ENCODE results near the gene GXYLT2.

Gene GXYLT2

DNA sequence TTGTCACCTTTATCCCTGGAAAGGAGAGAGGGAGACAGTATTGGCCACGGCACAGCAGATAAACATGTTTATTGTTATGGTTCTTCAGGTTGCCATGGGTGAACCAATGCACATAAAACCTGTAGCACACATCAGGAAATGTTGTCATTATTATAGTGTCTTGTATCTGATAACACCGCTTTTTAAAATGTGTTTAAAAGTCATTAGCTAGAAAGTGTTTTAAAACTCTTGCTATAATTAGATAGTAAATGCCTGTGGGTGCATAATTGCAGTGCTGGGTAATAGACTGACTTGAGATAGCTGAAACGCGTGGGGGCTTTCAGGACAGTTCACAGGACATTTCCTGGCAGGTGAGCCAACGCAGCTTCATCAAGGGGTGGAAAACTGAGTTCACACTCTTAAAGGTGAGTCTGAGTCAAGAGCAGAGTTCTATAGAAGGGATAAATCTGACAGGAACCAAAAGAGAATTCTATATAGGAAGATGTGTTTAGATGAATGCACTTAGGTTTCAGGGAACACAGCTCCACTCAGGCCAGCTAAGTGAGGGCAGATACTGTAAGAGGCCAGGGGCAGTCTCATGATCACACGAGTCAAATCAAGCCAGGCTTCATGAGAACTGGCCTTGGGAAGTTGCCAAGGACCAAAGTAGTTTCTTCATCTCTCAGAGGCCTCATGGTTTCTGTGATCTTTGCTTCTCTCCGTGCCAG is 73.1 kb downstream of the GXYLT2 start:
- POLR2A ChIA-PET: no interaction called here
- Histone ChIP-seq H3K36me3 (ENCODE audit: control insufficient read depth in 2 of 2, insufficient read depth in 1 of 2, low read length in 2 of 2) (no peaks in the 10 kb centered on the region; a peak in 1 of 3 replicates), H3K4me3 (ENCODE audit: low read depth, low read length) (no peak overlapping the region), H3K27ac (ENCODE audit: extremely low read depth, low read depth, low read length) (no peak overlapping the region), H3K4me1 (ENCODE audit: control insufficient read depth, insufficient read depth, low read length) (peaks cover 5% of the 10 kb centered on the region; the same call in 1 of the 2 replicates), H3K9me3 (ENCODE audit: control insufficient read depth, insufficient read depth, low read depth, low read length) (no peaks in the 10 kb centered on the region)
- CTCF ChIA-PET: interaction anchor here (1.0 kb wide), 1 partner anchor 1231 kb away, joined by 7 read pairs; no protein-coding TSS in a partner anchor
- peak; percentile 68; the same call in 1 of the 2 replicates for TF ChIP-seq OSR2 (tag by site-specific recombination; IDR thresholded peaks at IDR 0.05)
- TF ChIP-seq YY2 (tag by site-specific recombination; IDR thresholded peaks at IDR 0.05): no peak
- TF ChIP-seq SALL2 (tag by site-specific recombination; IDR thresholded peaks at IDR 0.05; ENCODE audit: borderline replicate concordance): no peak
- no peak for TF ChIP-seq ZNF146 (tag by site-specific recombination; IDR thresholded peaks at IDR 0.05)
- no peak for TF ChIP-seq ZNF157 (tag by site-specific recombination; IDR thresholded peaks at IDR 0.05)
- TF ChIP-seq, protein P1, sequence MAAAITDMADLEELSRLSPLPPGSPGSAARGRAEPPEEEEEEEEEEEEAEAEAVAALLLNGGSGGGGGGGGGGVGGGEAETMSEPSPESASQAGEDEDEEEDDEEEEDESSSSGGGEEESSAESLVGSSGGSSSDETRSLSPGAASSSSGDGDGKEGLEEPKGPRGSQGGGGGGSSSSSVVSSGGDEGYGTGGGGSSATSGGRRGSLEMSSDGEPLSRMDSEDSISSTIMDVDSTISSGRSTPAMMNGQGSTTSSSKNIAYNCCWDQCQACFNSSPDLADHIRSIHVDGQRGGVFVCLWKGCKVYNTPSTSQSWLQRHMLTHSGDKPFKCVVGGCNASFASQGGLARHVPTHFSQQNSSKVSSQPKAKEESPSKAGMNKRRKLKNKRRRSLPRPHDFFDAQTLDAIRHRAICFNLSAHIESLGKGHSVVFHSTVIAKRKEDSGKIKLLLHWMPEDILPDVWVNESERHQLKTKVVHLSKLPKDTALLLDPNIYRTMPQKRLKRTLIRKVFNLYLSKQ (tag by site-specific recombination; IDR thresholded peaks at IDR 0.05; ENCODE audit: borderline replicate concordance): no peak
- TF ChIP-seq ZNF837 (tag by site-specific recombination; IDR thresholded peaks at IDR 0.05): no peak
- 0 out of 2 replicates have a peak, but pooled peaks have one; percentile 51 for TF ChIP-seq ZNF843 (tag by site-specific recombination; IDR thresholded peaks at IDR 0.05)
- TF ChIP-seq ZNF416 (tag by site-specific recombination; IDR thresholded peaks at IDR 0.05): no peak
- TF ChIP-seq ATF2 (tag by site-specific recombination; IDR thresholded peaks at IDR 0.05; ENCODE audit: low read depth): no peak
- TF ChIP-seq ZBTB48 (tag by site-specific recombination; IDR thresholded peaks at IDR 0.05): no peak
- TF ChIP-seq ZNF404 (tag by site-specific recombination; IDR thresholded peaks at IDR 0.05): no peak
- TF ChIP-seq ZNF223 (tag by site-specific recombination; IDR thresholded peaks at IDR 0.05): no peak
- TF ChIP-seq PBX3 (CRISPR knock-in tag; IDR thresholded peaks at IDR 0.05): no peak
- no peak for TF ChIP-seq ZNF48 (tag by site-specific recombination; IDR thresholded peaks at IDR 0.05)
- TF ChIP-seq GLIS1 (tag by site-specific recombination; IDR thresholded peaks at IDR 0.05): peak; percentile 67
- no peak for TF ChIP-seq ZNF707 (tag by site-specific recombination; IDR thresholded peaks at IDR 0.05)
- TF ChIP-seq ZNF221 (tag by site-specific recombination; IDR thresholded peaks at IDR 0.05; ENCODE audit: borderline replicate concordance): no peak
- TF ChIP-seq REPIN1 (tag by site-specific recombination; IDR thresholded peaks at IDR 0.05; ENCODE audit: low read depth): no peak
- TF ChIP-seq ZNF350 (tag by site-specific recombination; IDR thresholded peaks at IDR 0.05): no peak
- no peak for TF ChIP-seq ZNF560 (tag by site-specific recombination; IDR thresholded peaks at IDR 0.05; ENCODE audit: borderline replicate concordance)
- TF ChIP-seq ZNF830 (tag by site-specific recombination; IDR thresholded peaks at IDR 0.05; ENCODE audit: low read depth): no peak
- peak; percentile 51 for TF ChIP-seq ZNF366 (tag by site-specific recombination; conservative IDR thresholded peaks at IDR 0.05)
- TF ChIP-seq, protein P2, sequence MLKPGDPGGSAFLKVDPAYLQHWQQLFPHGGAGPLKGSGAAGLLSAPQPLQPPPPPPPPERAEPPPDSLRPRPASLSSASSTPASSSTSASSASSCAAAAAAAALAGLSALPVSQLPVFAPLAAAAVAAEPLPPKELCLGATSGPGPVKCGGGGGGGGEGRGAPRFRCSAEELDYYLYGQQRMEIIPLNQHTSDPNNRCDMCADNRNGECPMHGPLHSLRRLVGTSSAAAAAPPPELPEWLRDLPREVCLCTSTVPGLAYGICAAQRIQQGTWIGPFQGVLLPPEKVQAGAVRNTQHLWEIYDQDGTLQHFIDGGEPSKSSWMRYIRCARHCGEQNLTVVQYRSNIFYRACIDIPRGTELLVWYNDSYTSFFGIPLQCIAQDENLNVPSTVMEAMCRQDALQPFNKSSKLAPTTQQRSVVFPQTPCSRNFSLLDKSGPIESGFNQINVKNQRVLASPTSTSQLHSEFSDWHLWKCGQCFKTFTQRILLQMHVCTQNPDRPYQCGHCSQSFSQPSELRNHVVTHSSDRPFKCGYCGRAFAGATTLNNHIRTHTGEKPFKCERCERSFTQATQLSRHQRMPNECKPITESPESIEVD (tag by site-specific recombination; IDR thresholded peaks at IDR 0.05): peak; percentile 68
- no peak for TF ChIP-seq EGR2 (tag by site-specific recombination; IDR thresholded peaks at IDR 0.05; ENCODE audit: low read depth)
- no peak for TF ChIP-seq ZNF302 (tag by site-specific recombination; IDR thresholded peaks at IDR 0.05; ENCODE audit: low read depth)
- TF ChIP-seq SP7 (tag by site-specific recombination; IDR thresholded peaks at IDR 0.05): peak; percentile 97
- no peak for TF ChIP-seq ZNF747 (tag by site-specific recombination; IDR thresholded peaks at IDR 0.05)
- 0 out of 2 replicates have a peak, but pooled peaks have one; percentile 6 for TF ChIP-seq IKZF3 (tag by site-specific recombination; IDR thresholded peaks at IDR 0.05)
- no peak for TF ChIP-seq ZNF211 (tag by site-specific recombination; IDR thresholded peaks at IDR 0.05; ENCODE audit: low read depth)
- no peak for TF ChIP-seq KLF1 (tag by site-specific recombination; IDR thresholded peaks at IDR 0.05)
- no peak for TF ChIP-seq ZSCAN18 (tag by site-specific recombination; IDR thresholded peaks at IDR 0.05)
- TF ChIP-seq ZNF600 (tag by site-specific recombination; IDR thresholded peaks at IDR 0.05): no peak

Measured in HEK293 (cell line).